K562 (cell line): ENCODE data around the gene TRAPPC5. TPM values are rescaled to one million over a fixed set of nuclear protein-coding genes. Genes with fewer than 3 reads are reported as not detected.

Experiments used
- IFI16 ChIP-seq: fragments of 250-450 bp; sonication (Bioruptor Pico); IDR thresholded peaks from 2 replicates; pipeline ENCODE4 v2.1.2; 2022; ENCODE audit warnings: mild to moderate bottlenecking, inconsistent platforms
- NR3C1 ChIP-seq: sonication (generic); formaldehyde crosslinking; IDR thresholded peaks from 2 replicates; pipeline ENCODE4 v1.8.1; 2022; ENCODE audit warnings: missing genetic modification reagents
- ZNF407 ChIP-seq: fragments of 450-650 bp; IDR thresholded peaks from 2 replicates; pipeline ENCODE4 v1.6.1; 2016; ENCODE audit warnings: low read depth
- polyA plus RNA-seq, 8 experiments: library from polyadenylated mRNA; depleted of rRNA in 4 of 8; stranded (reverse) in 5 of 8; unstranded in 3 of 8; fragments of >200 nt; fragmentation: Nextera tagmentation in 2 of 8; fragmentation: Illumina TruSeq in 1 of 8; extraction: Ambion mirVana in 2 of 8; extraction: Trizol in 1 of 8; gene quantifications; 2 replicates each; pipeline versions ENCODE4 v1.2.1 to v1.2.3, GENCODE V29; 2011 to 2014; ENCODE audit warnings: inconsistent platforms in 1 of 8, missing spikeins in 1 of 8
- total RNA-seq, 7 experiments: library from RNA; depleted of rRNA in 6 of 7; stranded (reverse); fragments of >200 nt in 6 of 7; fragmentation: Illumina TruSeq in 2 of 7; extraction: Trizol in 2 of 7; gene quantifications; 2 replicates each; pipeline versions ENCODE4 v1.2.1 to v1.2.3, GENCODE V29; 2011 to 2021; ENCODE audit warnings: low replicate concordance in 1 of 7

Gene TRAPPC5
- total and polyA plus RNA-seq, 9 of the 15 experiments (the other 6 are each of a cell fraction or from before 2014, with no cell fraction given) = 2.0 to 76.9 (median 29.3) TPM

- TF ChIP-seq ZNF407 (no peak), IFI16 (no peak), NR3C1 (CRISPR knock-in tag) (no peak)
Observed at GRCh38 chr19:7665076-7665475, 15.6 kb upstream of the TRAPPC5 start (continued).
